HG03342 (cell line): ENCODE data around the gene C20orf204.

ENCODE experiments used
- ATAC-seq: cut with Tn5 transposase; IDR thresholded peaks from one replicate; pipeline ENCODE4 v1.9.1; 2021; ENCODE audit warnings: mild to moderate bottlenecking, moderate library complexity; ENCODE audit not compliant: unreplicated experiment

C20orf204 gene

DNA sequence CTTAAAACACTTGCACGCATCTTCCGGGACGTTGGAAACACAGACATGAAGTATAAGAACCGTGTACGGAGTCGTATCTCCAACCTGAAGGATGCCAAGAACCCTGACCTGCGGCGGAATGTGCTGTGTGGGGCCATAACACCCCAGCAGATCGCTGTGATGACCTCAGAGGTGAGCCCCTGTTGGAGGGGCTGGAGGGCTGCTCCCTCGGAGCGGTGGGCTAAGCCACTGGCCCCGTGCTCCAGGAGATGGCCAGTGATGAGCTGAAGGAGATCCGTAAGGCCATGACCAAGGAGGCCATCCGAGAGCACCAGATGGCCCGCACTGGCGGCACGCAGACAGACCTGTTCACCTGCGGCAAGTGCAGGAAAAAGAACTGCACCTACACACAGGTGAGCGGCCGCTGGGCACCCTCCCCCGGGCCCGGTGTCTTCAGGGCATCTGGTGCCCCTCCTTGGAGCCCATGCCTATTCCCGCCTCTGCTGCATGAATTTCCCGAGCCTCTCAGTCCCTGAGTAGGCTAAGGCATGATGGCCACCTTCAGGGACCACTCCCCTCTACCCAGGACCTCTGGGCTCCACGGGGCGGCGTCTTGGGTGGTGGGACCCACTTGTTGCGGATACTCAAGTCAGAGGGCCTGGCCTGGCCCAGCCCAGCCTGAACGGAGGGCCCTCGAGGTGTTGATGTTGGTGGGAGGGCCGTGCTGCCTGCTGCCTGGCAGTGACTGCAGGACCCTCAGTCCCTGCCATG, 34.4 kb downstream of the C20orf204 start:
- no peak for ATAC-seq

DNA sequence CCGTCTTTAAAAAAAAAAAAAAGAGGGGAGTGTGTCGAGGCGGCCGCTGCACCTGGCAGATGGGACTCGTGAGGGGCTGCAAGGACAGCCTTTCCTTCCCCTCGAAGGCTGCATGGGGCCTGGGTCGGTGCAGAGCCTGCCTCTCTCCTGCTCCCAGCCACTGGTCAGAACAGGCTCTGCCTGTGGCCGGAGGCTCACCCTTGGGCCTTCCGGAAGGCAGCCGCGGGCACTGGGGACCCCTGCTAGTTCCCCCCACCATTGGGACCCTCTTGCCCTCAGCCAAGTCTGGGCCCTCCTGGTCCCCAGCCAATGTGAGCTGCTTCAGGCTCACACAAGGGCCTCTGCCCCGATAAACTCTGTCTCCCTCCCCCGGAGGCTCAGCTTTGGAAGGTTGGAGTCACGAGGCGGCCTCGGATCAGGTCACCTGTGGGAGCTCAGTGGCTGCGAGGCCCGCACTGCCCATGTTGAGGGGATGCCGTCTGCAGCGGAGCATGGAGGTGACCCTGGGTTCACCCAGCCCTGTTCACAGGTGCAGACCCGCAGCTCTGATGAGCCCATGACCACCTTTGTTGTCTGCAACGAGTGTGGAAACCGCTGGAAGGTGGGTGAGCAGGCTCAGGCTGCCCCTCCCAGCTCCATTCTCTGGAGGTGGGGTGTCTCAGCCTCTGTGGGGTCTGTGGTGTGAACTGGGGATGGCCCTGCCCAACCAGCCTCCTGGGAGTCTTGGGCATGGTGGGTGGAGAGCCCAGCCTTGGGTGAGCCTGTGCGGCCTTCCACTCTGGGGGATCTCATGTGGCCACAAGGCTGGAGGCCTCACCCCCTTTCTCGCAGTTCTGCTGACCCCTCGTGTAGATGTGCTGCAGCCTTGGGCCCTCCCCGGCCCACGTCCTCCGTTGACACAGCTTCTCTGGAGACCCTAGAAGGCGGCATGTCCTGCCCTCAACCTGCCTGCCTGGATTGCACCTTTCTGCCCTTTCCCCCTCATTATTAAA, 35.7 kb downstream of the C20orf204 start:
- ATAC-seq = no peak

DNA sequence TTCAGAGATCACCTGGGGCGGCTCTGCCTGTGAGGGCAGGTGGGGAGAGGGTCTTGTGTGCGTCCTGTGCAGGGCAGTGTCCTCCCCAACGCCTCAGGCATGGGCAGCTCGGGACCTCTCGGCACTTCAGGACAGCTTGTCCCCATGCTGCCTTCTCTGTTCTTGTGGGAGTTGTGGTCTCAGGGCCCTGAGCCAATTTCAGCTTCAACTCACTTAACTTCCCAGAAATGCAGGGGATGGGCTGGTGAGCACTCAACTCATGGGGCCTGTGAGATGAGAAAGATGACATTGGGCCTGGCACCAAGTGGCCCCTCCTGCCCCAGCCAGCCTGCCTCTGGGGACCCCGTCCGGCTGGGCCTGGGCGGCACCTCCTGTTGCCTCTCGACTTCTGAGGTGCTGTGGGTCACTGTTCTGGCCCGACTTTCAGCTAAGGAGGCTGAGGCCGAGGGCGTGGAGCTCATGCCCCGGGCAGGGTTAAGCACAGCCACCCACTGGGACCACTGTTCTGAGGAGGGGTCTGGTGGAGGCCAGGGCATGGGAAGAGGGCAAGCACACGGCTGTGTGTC, 36.6 kb downstream of the C20orf204 start:
- no peak for ATAC-seq

GRCh38 chr20:64073476-64074183, 37.6 kb downstream of the C20orf204 start:
- ATAC-seq = no peak

DNA sequence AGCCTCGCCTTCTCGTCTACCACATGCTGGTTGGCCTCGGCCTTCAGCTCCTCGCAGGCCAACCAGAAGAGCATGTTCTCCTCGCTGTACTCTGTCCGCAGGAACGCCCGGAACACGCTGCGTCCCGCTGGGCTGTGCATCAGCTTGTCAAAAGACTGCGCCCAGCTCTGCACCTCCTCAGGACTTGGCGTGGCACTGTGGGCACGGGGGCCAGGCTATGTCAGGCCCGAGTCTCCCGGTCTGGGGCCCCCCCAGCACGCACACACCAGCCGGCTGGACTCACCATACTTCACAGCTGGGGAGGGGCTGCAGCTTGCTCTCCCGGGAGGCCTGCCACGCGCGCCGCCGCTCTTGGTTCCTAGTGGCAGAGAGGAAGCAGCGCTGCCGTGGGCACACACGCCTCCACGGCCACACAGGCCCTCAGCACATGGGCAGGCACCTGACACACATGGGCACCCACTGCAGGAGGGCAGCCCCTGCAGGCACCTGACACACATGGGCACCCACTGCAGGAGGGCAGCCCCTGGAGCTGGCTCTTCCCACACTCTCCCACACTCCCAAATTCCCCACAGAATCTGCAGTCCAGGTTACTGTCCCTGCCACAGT, 38.3 kb downstream of the C20orf204 start:
- ATAC-seq = no peak

DNA sequence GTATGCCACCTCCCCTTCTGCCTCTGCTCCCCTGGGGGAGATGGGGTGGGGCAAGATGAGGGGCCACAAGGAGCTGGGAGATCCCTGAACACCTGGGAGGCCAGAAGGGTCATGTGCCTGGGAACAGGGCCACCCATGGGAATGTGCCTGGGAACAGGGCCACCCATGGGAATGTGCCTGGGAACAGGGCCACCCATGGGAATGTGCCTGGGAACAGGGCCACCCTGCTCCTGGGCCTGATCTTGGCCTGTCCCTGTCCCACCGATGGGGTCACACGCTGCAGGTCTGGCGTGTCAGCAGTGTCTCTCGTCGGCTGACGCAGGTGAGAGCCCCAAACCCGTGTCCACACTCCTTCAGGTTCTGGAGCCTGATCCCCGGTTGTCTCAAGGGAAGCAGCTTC, 39.0 kb downstream of the C20orf204 start:
- ATAC-seq = no peak

- ATAC-seq = no peak
These were observed 39.6 kb downstream of the C20orf204 start for GRCh38 chr20:64075556-64075955.

- no peak for ATAC-seq
These were observed 40.3 kb downstream of the C20orf204 start for GRCh38 chr20:64076061-64076997.

DNA sequence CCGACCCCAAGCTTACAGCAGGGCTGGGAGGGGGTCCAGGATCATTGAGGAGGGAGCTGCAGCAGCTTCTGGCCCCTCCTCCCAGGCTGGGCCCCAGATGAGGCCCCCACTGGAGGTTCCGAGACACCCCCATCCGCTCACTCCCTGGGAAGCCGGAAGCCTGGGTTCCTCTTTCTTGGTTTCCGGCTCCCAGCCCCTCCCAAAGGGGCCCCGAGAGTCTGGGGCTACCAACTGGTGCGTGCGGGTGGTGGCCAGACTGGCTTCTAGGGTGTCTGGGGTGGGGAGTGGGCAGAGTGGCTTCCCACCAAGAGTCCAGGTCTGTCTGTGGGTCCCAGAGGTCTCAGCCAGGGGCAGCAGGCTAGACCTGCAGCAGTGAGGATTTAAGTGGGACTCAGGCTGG, 41.1 kb downstream of the C20orf204 start:
- no peak for ATAC-seq

- ATAC-seq = no peak
These were observed 41.5 kb downstream of the C20orf204 start for GRCh38 chr20:64077541-64077875.

DNA sequence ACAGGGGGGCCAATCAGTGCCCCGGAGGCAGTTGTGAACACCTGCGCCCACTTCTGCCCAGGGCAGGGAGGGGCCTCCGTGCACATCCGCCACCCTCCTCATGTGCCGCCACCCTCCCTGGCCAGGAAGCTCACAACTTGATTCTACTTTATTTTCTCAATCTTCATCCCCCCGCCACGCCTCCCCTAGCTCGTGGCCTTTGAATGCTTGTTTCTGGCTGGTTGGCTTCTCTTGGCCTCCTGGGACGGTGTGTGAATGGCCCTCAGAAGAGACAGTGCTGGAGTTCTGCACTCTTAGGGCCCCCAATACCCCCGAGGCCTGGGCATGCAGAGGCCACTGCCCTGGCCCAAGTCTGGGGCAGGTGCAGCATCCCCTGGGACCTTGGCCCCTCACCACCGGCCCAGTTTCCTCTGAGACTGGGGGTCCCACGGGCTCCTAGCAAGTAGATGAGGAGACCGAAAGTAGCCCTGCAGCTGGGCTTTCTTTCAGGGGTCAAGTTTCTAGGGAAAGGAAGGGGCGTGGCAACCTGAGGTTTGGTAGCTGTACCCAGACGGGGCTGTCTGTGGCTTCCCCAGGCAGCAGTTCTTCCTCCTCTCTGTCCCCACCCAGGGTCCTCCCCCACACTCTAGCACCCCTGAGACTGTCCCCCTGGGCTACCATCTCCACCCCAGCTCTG, 42.0 kb downstream of the C20orf204 start:
- no peak for ATAC-seq

DNA sequence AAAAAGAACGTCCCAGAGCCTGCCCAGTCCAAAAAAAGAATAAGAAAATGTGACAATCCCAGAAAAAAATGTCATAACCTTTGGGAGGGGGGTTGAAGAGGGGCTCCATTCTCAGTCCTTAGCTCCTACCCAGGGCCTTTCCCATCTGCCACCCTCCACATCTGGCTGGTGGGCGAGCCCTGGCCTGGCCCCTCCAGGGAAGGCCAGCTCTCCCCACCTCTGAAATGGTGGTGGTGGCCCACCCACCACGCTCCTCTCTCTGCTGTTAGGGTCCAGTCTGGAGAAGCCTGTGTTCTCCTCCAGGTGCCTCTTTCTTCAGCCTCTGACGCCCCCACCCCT, 42.9 kb downstream of the C20orf204 start:
- ATAC-seq = no peak

DNA sequence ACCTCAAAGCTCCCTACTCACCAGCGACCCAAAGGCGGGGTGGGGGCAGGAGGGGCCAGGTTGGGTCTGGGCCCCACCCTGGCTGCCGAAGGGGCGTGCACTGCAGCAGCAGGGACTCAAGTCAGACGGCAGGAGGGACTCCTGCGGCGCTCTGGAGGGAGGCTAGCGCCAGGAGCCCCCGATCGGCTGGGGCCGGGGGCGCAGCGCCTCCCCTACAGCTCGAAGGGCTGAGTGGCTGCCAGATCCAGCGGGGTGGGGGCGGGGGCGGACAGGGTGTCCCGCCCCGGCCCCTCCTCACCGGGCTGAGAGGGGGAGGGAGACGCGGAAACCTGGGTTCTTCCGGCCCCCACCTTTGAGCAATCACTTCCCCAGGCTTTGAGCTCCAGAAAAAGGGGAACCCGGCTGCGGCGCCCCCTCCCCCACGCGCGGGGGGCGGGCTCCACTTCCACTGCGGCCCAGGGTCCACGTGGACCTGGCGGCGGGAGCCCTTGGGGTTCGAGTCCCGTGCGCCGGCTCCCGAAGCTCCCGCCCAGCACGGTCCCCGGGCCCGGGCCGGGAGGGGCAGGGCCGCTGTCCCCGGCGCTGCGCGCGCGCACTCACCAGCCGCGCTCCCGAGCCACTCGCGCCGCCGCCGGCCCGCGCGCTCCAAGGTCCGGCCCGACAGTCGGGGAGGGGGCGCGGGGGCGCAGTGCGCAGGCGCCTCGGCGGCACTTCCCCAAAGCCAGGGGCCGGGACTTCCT, 43.5 kb downstream of the C20orf204 start, which contains the start of gene RGS19:
RGS19 (minus strand) TSS at position 246 of the 740 bp plus-strand sequence. CDS start 2,632 bp downstream, outside the sequence.
- ATAC-seq = peak; percentile 45

DNA sequence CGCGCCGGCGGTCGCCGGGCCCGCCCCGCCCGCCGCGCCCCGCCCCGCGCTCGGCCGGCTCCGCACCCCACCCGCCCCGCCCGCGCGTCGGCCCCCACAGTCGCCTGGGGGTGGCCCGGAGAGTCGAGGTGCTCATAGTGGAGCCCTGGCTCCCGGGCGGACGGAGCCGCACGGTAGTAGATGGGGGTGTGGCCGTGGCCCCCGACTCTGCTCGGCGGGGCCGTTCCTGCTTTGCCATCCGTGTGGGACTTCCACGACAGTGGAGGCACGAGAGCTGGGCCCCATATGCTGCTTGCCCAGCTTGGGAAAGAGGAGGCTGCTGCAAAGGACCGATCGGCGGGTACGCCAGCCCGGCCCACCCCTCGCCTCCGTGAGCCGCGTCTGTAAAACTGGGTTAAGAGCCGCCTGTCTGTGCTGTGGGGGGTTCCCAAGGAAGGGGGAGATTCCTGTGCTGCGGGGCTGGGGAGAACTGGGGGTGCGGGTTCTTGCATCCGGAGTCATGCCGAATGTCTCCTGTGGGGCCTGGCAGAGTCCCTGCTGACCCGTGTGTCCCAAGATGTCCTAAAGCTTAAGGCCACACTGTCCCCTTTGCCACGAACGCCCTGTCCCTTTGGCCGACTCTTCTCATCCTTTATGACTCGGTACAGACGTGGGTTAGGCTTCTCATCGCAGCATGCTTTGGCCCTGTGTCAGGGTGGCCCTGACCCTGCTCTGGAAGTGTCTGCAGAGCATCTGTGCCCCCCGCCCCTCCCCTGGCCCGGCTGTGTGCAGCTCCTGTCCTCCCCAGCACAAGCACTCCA, 44.2 kb downstream of the C20orf204 start, which contains the start of gene OPRL1:
OPRL1 (plus strand) TSS at position 70 of the 800 bp plus-strand sequence. CDS start 12,639 bp downstream, outside the sequence.
- no peak for ATAC-seq

DNA sequence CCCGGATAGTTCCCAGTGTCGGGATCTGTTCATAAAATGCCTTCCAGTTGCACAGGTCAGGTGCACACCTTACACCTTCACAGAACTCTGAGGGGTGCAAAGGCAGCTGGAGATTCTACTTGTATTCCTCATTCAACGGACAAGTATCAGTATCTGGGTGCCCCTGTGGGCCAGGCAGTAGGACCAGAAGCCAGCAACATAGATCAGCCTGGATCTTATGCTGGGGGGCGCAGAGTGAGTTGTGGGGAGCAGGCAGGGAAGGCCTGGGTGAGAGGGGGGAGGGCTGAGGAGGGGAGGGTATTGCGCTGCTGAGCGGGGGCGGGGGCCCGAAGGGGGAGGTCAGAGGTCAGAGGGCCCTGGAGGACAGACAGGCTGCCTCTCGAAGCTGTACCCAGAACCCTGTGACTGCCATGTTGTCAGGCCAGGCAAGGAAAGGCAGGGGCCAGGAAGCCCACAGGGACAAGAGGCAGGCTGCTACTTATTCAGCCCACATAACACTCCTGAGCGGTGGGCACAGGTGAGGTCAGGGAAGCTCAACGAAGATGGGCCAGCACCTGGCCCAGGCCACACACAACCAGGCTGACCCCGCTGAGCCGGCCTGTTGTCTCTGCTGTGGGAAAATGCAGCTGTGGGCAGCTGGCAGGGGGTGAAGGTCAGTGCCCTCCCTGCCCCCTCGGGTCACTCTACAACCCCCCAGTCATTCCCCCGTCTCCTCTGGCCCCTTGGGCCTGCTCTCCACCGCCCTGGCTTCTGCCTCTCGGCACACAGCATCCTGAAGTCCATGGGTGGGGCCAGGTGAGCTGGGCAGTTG, 45.0 kb downstream of the C20orf204 start:
- ATAC-seq = no peak

DNA sequence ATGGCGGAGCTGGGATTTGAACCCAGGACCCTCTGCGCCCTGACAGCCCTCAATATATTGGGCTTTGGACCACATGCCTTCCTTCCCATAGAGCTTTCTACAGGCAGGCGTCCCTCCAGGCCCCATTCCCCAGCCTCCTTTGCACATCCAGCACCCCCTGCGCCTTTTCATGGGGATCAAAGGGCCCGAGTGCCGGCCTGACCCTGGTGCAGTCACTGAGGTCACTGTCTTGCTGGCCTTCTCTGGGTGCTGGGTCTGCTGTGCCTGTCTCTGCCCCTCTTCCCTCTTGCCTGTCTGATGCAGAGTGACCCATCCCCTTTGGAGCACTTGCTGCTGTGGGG, 45.6 kb downstream of the C20orf204 start:
- no peak for ATAC-seq
